ENCODE data around the gene CPNE4. TPM values are rescaled to one million over a fixed set of nuclear protein-coding genes. Genes with fewer than 3 reads are reported as not detected.

The CPNE4 gene
- total RNA-seq, 2 donors from 2014 or later: 1.7 to 2.5 TPM

DNA sequence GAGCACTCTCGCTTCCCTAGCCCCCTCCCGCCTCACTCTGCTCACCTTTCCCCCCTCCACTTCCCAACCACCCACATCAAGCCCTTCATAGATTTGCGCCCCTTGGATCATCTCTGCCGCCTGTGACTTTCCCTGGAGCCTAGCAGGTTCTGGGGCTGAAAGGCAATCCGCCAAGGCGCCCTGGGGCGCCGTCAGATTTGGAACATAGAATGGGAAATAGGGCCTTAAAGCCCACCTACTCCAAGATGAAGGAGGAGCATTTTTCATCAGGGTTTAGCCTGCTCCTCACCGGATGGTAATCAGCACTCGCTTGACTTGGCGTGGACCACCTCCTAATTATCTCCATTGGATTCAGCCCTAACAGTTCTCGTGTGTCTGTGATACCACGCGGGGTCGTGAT, 1.3 kb downstream of the CPNE4 start:
- Histone ChIP-seq H3K36me3 (ENCODE audit: control insufficient read depth, insufficient read depth, low read length) (no peaks in the 10 kb centered on the region), H3K4me3 (ENCODE audit: low read length) (peak overlapping the region; percentile 90), H3K4me1 (ENCODE audit: control insufficient read depth, insufficient read depth, low read length) (peaks cover 2% of the 10 kb centered on the region), H3K9ac (ENCODE audit: extremely low read depth, low read length, poor library complexity, severe bottlenecking) (no peak overlapping the region), H3K27me3 (ENCODE audit: control insufficient read depth, insufficient read depth, low read length, poor library complexity, severe bottlenecking) (peaks cover 54% of the 10 kb centered on the region), H3K27ac (ENCODE audit: low read depth, low read length) (no peak overlapping the region), H3K9me3 (ENCODE audit: control insufficient read depth, low read length) (no peaks in the 10 kb centered on the region)
- WGBS, 2 experiments (ENCODE audit: insufficient coverage in 1 of 2, insufficient read length in 1 of 2): 13 to 19% methylated on average over 6 to 15 of the region's 15 CpGs
- peak overlapping the region; percentile 71 for H3K4me3 Mint-ChIP-seq
- TF ChIP-seq, protein P1, sequence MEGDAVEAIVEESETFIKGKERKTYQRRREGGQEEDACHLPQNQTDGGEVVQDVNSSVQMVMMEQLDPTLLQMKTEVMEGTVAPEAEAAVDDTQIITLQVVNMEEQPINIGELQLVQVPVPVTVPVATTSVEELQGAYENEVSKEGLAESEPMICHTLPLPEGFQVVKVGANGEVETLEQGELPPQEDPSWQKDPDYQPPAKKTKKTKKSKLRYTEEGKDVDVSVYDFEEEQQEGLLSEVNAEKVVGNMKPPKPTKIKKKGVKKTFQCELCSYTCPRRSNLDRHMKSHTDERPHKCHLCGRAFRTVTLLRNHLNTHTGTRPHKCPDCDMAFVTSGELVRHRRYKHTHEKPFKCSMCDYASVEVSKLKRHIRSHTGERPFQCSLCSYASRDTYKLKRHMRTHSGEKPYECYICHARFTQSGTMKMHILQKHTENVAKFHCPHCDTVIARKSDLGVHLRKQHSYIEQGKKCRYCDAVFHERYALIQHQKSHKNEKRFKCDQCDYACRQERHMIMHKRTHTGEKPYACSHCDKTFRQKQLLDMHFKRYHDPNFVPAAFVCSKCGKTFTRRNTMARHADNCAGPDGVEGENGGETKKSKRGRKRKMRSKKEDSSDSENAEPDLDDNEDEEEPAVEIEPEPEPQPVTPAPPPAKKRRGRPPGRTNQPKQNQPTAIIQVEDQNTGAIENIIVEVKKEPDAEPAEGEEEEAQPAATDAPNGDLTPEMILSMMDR (conservative IDR thresholded peaks at IDR 0.05): no peak
- peaks cover 19% of the 10 kb centered on the region for H3K4me1 Mint-ChIP-seq
- no peaks in the 10 kb centered on the region for H3K36me3 Mint-ChIP-seq (ENCODE audit: low read depth)
- DNase-seq: peak; percentile 56
- H3K27me3 Mint-ChIP-seq (ENCODE audit: insufficient read depth): peaks cover 81% of the 10 kb centered on the region
- H3K27ac Mint-ChIP-seq: no peak overlapping the region
- H3K9me3 Mint-ChIP-seq: no peaks in the 10 kb centered on the region

DNA sequence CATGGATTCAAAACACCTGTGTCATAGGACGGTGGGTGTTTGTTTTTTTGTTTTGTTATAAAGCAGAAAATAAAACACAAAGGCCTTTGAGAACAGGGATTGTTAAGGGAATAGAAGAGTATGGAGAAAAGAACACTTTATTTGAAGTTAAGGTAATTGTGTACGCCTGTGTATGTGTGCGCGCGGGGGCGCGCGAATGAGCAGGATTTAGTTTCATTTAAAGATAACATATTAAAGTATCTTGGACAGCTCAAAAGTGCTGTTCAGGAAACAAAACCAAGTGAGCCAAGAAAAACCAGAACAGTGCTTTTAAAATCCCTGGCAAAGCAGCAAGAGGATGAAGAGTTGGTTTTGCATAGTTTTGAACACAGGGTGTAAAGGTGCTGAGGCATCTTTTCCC, 1.9 kb downstream of the CPNE4 start:
- WGBS, 2 experiments (ENCODE audit: insufficient coverage in 1 of 2, insufficient read length in 1 of 2): 93 to 100% methylated on average over 1 to 8 of the region's 8 CpGs
- Mint-ChIP-seq H3K9me3 (no peaks in the 10 kb centered on the region), H3K27me3 (ENCODE audit: insufficient read depth) (peaks cover 79% of the 10 kb centered on the region), H3K27ac (no peak overlapping the region), H3K4me1 (peaks cover 21% of the 10 kb centered on the region), H3K4me3 (no peak overlapping the region), H3K36me3 (ENCODE audit: low read depth) (no peaks in the 10 kb centered on the region)
- Histone ChIP-seq H3K9me3 (ENCODE audit: control insufficient read depth, low read length) (no peaks in the 10 kb centered on the region), H3K27me3 (ENCODE audit: control insufficient read depth, insufficient read depth, low read length, poor library complexity, severe bottlenecking) (peaks cover 54% of the 10 kb centered on the region), H3K9ac (ENCODE audit: extremely low read depth, low read length, poor library complexity, severe bottlenecking) (no peak overlapping the region), H3K4me3 (ENCODE audit: low read length) (no peak overlapping the region), H3K36me3 (ENCODE audit: control insufficient read depth, insufficient read depth, low read length) (no peaks in the 10 kb centered on the region), H3K27ac (ENCODE audit: low read depth, low read length) (no peak overlapping the region), H3K4me1 (ENCODE audit: control insufficient read depth, insufficient read depth, low read length) (no peaks in the 10 kb centered on the region)
- DNase-seq: no peak
- TF ChIP-seq, protein P1 (conservative IDR thresholded peaks at IDR 0.05): no peak

DNA sequence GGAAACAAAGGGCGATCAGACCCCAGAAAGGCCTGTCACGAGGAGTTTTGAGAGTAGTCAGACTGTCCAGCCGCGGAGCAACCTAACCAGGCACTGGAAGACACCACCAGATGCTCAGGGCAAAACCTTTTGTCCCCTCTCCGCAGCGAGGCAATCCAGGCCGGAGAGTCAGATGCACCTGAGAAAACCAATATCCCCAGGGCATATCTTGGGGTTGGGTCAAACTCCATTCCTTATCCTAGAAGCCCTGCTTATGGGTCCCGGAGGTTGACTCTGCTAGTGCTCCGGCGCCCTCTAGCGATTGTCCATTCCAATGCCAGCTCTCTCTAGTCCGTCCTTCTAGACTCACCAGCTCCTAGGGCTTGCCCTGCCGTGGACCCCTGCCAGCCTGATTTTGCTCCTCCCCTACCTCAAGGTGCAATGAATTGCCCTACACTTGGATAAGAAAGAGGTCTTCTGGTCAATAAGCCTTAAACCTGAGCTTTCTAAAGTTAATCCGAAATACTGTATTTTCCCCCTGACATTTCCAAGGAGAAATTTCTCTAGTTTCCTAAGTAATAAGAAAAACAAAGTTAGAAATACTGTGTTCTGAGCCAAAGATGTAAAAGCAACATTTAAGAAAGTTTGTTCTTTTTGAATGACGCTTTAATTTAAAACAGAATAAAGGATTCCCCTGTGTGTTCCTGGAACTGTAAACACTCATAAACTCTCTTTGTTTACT, 5.5 kb downstream of the CPNE4 start:
- Mint-ChIP-seq H3K27ac (no peak overlapping the region), H3K4me3 (no peak overlapping the region), H3K27me3 (ENCODE audit: insufficient read depth) (peaks cover 50% of the 10 kb centered on the region), H3K36me3 (ENCODE audit: low read depth) (no peaks in the 10 kb centered on the region), H3K4me1 (peaks cover 27% of the 10 kb centered on the region), H3K9me3 (no peaks in the 10 kb centered on the region)
- Histone ChIP-seq H3K27ac (ENCODE audit: low read depth, low read length) (no peak overlapping the region), H3K4me3 (ENCODE audit: low read length) (no peak overlapping the region), H3K9ac (ENCODE audit: extremely low read depth, low read length, poor library complexity, severe bottlenecking) (no peak overlapping the region), H3K36me3 (ENCODE audit: control insufficient read depth, insufficient read depth, low read length) (no peaks in the 10 kb centered on the region), H3K4me1 (ENCODE audit: control insufficient read depth, insufficient read depth, low read length) (peaks cover 2% of the 10 kb centered on the region), H3K9me3 (ENCODE audit: control insufficient read depth, low read length) (no peaks in the 10 kb centered on the region), H3K27me3 (ENCODE audit: control insufficient read depth, insufficient read depth, low read length, poor library complexity, severe bottlenecking) (peaks cover 26% of the 10 kb centered on the region)
- peak; percentile 98 for DNase-seq
- TF ChIP-seq, protein P1 (conservative IDR thresholded peaks at IDR 0.05): peak; percentile 97
- 33 to 37% methylated on average over 11 to 15 of the region's 15 CpGs for WGBS, 2 experiments (ENCODE audit: insufficient coverage in 1 of 2, insufficient read length in 1 of 2)

All from endodermal cell (in vitro differentiated cells).